ENCODE data around the gene MTERF1. TPM values are rescaled to one million over a fixed set of nuclear protein-coding genes. Genes with fewer than 3 reads are reported as not detected.

The MTERF1 gene
- total RNA-seq, 1 experiment from 2014 or later: 19.8 TPM

DNA sequence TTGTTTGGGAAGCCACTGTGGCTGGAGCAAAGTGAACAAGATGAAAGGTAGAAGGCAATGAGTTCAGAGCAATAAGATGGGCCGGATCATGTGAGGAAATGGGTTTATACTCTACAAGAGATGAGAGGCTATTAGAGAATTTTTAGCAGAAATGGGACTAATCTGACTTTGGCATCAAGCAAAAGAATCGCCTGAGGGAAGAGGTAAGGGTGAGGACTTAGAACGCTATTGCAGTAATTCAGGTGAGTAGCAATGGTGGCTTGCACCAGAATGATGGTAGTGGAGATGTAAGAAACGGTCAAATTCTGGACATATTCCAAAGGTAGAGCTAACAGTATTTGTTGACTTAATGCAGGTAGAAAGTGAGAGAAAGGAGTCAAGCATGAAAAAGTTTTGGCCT is 30.6 kb upstream of the MTERF1 start:
- Histone ChIP-seq H3K14ac (ENCODE audit: insufficient read depth, low read length) (no peak overlapping the region), H3K9ac (ENCODE audit: extremely low read depth, insufficient read length, low read length) (no peak overlapping the region), H2AK5ac (ENCODE audit: insufficient read length, low read length) (no peak overlapping the region), H2AFZ (ENCODE audit: low read length) (no peak overlapping the region), H4K8ac (replicated peaks; ENCODE audit: insufficient read length, low read depth, low read length) (no peak overlapping the region), H2BK12ac (ENCODE audit: insufficient read length, low read depth, low read length) (no peak overlapping the region), H3K27me3 (ENCODE audit: insufficient read depth, low read length) (no peaks in the 10 kb centered on the region), H3K79me2 (ENCODE audit: insufficient read depth, low read length) (no peaks in the 10 kb centered on the region), H3T11ph (ENCODE audit: low read length) (no peak overlapping the region), H2BK20ac (ENCODE audit: low read depth, low read length, poor library complexity, severe bottlenecking) (no peak overlapping the region), H2BK15ac (ENCODE audit: low read depth, low read length) (no peak overlapping the region), H3K23me2 (ENCODE audit: insufficient read length, low read depth, low read length, poor library complexity, severe bottlenecking) (no peaks in the 10 kb centered on the region), H3K23ac (ENCODE audit: insufficient read length, low read depth, low read length) (no peak overlapping the region), H3K79me1 (ENCODE audit: insufficient read depth, low read depth, low read length, poor library complexity, severe bottlenecking) (no peaks in the 10 kb centered on the region), H4K91ac (ENCODE audit: insufficient read length, low read depth, low read length) (no peak overlapping the region), H3K9me3 (ENCODE audit: control insufficient read depth, low read depth, low read length) (no peaks in the 10 kb centered on the region), H3K4me2 (ENCODE audit: insufficient read depth, insufficient read length, low read length) (no peak overlapping the region), H4K20me1 (ENCODE audit: control insufficient read depth, insufficient read depth, insufficient read length) (no peaks in the 10 kb centered on the region), H3K4ac (ENCODE audit: low read depth, low read length) (no peak overlapping the region), H3K4me1 (ENCODE audit: insufficient read depth, low read length) (no peaks in the 10 kb centered on the region), H3K27ac (ENCODE audit: insufficient read length, low read depth, low read length) (no peak overlapping the region), H3K56ac (ENCODE audit: insufficient read length, low read depth, low read length) (no peak overlapping the region), H4K5ac (ENCODE audit: insufficient read length, low read depth, low read length) (no peak overlapping the region), H3K18ac (ENCODE audit: insufficient read length, low read depth, low read length) (no peak overlapping the region), H2BK120ac (ENCODE audit: low read depth, low read length, poor library complexity, severe bottlenecking) (no peak overlapping the region), H2BK5ac (ENCODE audit: insufficient read length, low read length) (no peak overlapping the region)
- TF ChIP-seq, protein P1, sequence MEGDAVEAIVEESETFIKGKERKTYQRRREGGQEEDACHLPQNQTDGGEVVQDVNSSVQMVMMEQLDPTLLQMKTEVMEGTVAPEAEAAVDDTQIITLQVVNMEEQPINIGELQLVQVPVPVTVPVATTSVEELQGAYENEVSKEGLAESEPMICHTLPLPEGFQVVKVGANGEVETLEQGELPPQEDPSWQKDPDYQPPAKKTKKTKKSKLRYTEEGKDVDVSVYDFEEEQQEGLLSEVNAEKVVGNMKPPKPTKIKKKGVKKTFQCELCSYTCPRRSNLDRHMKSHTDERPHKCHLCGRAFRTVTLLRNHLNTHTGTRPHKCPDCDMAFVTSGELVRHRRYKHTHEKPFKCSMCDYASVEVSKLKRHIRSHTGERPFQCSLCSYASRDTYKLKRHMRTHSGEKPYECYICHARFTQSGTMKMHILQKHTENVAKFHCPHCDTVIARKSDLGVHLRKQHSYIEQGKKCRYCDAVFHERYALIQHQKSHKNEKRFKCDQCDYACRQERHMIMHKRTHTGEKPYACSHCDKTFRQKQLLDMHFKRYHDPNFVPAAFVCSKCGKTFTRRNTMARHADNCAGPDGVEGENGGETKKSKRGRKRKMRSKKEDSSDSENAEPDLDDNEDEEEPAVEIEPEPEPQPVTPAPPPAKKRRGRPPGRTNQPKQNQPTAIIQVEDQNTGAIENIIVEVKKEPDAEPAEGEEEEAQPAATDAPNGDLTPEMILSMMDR (conservative IDR thresholded peaks at IDR 0.05): no peak
- peaks cover 0 to 8% (median 4%) of the 10 kb centered on the region in 3 experiments; a peak in 3 of 7 replicates for H3K36me3 Mint-ChIP-seq (ENCODE audit: insufficient read depth in 1 of 3, low read depth in 3 of 3)
- H3K4me1 Mint-ChIP-seq: peaks cover 8% of the 10 kb centered on the region in 2 experiments; a peak in 3 of 4 replicates
- H3K9me3 Mint-ChIP-seq: peaks cover 2 to 10% of the 10 kb centered on the region in 2 experiments; a peak in 3 of 5 replicates
- no peaks in the 10 kb centered on the region for H3K27me3 Mint-ChIP-seq (ENCODE audit: low read depth)
- no peak overlapping the region for H3K27ac Mint-ChIP-seq
- DNase-seq: no peak
- no peak overlapping the region for H3K4me3 Mint-ChIP-seq
- no CpG with 5 or more reads among the region's 4 CpGs for WGBS (ENCODE audit: extremely low coverage, insufficient read length, low lambda C conversion rate)

Data from H9 (cell line).